HG03103 (cell line): ENCODE data around the gene CMKLR1.

Experiments used
- ATAC-seq: cut with Tn5 transposase; IDR thresholded peaks from one replicate; pipeline ENCODE4 v1.9.1; 2021; ENCODE audit warnings: low read depth; ENCODE audit not compliant: unreplicated experiment

Gene CMKLR1

DNA sequence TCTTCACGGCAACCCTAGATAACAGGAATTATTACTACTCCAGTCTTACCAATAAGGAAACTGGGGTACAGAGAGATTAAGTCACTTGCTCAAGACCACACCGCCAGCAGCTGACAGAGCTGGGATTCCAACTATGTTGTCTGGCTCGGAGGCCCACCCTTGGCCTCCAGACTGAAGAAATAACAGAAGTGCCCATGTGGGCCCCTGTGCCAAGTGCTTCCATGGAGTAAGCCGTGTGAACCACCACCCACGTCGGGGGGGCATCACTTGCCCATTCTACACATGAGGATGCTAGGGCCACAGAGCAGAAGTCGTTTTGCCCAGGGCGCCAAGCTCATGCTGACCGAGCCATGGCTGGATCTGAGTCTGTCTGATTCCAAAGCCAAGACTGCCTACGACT is 926 bp upstream of the CMKLR1 start:
- no peak for ATAC-seq

DNA sequence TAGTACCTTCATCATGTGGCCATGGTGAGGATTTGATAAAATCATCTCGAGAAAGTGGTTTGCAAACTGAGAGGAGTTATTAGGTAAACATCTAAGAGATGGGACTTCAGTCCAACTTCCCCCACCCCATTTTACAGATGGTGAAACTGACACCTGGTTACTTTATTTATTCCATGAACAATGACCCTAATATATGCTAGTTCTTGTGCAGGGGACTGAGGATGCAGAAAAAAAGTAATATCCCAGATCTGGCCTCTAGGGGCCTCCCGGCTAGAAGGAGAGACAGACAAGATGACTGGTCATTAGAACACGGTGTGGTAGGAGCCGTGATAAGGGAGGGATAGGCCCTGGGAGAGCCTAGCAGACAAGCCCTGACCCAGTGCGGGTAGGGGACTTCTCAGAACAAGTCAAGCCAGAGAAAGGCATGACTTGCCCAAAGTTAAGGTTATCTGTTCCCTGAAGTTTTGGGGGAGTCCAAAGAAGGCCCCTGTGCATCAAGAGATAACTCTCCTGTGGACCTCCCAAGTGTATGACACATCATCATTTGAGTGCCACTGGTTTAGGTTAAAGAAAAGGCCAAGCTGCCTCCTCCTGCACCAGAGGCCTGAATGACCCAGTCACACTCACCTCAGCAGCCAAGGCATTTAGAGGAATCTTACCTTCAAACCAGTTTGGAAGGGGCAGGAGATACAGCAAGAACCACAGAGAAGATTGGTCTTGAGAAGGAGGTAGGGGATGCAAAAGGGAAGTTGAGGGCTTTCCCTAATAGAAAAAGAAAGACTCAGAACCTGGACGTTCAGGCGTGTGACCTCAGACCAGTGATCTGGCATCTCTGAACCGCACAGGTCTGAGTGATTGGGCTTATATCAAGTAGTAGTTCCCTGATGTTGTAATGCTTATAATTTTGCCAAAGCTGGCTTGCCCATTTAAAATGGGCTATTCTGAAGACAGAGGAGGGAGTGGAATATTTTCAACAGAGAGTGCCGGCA is 1.6 kb downstream of the CMKLR1 start:
- ATAC-seq: no peak

DNA sequence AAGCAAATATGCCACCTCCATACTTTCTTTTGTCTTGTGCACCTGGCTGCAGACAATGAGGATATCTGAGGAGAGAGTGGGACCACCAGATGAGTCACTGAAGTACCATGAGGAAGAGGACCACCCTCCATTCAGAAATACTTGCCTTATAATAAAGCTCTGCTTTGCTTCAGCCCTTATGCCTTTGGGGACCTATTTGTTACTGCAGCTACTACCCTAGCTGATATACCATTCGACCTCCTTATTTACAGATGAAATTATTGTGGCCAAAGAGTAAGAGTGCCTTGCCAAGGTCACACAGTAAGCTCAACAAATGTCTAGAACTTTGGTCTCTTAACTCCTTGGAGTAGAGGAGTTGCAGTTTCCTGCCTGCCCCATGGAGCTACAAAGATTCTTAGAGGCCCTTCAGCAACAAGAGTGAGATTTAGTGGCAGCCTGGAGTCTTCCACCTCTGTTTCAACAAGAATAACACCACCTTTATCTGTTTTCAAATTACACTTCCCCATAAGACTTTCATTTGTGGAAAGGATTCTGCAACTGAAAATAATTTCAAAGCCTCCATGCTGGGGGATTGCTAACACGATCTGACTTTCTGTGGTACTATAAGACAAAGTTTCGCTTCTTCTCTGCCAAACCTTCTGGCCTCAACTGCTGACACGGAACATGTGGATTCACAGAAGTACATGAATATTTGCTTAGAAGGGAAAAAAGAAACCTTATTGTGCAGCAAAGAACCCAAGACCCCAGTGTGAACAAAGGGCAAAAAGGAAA is 3.6 kb downstream of the CMKLR1 start:
- peak; percentile 49 for ATAC-seq

- ATAC-seq: no peak
Measured at GRCh38 chr12:108333898-108334699, 5.0 kb downstream of the CMKLR1 start.

DNA sequence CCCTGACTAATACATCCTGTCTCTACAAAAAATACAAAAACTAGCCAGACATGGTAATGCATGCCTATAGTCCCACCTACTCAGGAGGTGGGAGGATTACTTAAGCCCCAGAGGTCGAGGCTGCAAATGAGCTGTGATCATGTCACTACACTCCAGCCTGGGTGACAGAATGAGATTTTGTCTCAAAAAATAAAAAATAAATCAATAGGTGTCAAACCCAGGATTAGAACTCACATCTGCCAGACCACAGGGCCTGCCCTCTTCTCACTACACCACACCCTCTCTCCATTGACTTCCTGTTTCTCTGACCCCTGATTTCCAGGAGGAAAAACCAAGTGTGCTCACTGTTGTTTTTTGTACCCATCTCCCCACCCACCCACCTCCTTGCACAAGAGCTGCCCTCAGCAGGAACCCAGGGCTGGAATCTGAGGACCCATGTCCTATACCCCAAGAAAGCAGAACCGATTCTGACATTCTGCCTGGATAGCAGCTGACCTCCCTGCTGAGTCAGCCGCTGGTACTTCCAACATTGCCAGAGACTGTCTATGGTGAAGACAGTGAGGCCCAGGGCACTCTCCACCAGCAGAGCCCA is 6.2 kb downstream of the CMKLR1 start:
- no peak for ATAC-seq

DNA sequence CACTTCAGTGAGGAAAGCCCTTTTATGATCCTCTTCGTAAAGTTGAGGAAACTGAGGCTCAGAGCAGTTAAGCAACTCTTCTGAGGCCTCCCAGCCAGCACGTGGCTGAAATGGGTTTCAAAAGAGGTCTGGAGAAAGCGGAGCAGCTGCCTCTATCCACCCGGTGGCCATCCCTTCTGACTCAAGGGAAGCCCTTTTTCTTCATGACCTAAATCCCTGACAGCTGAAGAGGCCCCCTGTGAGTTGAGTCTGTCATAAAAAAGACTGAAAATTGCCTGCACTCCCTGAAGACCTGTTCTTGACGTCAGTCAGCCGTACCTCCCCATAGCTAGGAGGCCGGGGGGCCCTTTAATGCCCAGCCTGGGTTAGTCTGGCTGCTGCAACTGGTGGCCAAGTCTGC is 10.7 kb downstream of the CMKLR1 start:
- ATAC-seq: no peak

- ATAC-seq: no peak
Measured at GRCh38 chr12:108327621-108328344, 11.3 kb downstream of the CMKLR1 start.

GRCh38 chr12:108326254-108326750 is 12.8 kb downstream of the CMKLR1 start:
- ATAC-seq: no peak

DNA sequence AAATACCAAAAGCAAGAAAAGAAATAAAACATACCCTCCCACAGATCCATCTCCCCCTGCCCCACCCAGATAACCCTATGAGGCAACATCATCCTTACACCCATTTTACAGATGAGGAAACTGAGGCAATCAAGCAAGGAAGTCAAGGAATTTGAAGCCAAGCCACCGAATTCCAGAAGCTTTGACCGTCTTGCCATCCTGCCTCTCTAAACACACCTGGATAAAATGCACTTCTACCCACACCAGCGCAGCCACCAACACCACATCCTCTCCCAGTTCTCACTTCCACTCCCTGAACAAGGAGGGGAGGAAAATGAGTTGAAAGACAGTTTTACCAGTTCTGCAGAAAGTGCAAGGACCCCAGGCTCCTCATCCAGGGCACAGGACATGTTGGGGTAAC is 13.6 kb downstream of the CMKLR1 start:
- ATAC-seq: no peak

- no peak for ATAC-seq
Measured at GRCh38 chr12:108325018-108325358, 14.1 kb downstream of the CMKLR1 start.

DNA sequence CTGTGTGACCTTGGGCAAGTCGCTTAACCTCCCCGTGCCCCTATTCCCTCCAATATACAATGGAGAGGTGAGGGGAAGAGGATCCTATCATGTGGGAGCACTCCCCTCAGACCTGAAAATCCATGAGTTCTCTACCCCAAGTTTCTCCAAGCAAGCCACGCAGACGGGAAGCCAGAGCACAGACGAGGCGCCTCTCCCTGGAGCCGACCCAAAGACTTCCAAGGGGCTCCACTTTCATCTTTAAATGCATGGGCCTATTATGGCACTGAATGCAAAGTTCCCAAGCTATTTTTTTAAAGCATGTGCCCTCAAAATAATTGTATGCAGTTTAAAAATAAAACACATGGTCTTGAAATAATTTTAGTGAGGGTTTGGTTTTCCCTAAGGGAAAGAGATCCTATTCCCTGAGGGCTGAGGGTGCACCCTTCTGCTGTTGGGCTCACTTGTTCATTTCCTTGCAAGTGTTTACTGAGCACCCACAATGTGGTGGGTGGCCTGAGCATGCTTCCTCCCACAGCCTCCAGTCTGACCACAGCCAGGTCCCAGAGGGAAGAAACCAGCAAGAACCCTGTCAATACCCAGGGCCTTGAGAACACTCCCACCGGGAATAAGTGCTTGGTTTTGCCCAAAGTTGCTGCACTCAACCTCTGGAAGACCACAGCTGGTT is 14.6 kb downstream of the CMKLR1 start:
- ATAC-seq: no peak

- ATAC-seq: no peak
Measured at GRCh38 chr12:108323581-108323980, 15.5 kb downstream of the CMKLR1 start.

- no peak for ATAC-seq
Measured at GRCh38 chr12:108322998-108323397, 16.1 kb downstream of the CMKLR1 start.

- no peak for ATAC-seq
Measured at GRCh38 chr12:108321688-108322087, 17.4 kb downstream of the CMKLR1 start.

- ATAC-seq: peak; percentile 79
Measured at GRCh38 chr12:108320507-108321293, 18.4 kb downstream of the CMKLR1 start.

GRCh38 chr12:108319277-108320234 is 19.6 kb downstream of the CMKLR1 start:
- no peak for ATAC-seq
